HG03571 (cell line): Measurements from ENCODE around the gene HS3ST1.

ENCODE experiments used
- ATAC-seq: cut with Tn5 transposase; IDR thresholded peaks from one replicate; pipeline ENCODE4 v1.9.1; 2021; ENCODE audit not compliant: unreplicated experiment

HS3ST1 gene

DNA sequence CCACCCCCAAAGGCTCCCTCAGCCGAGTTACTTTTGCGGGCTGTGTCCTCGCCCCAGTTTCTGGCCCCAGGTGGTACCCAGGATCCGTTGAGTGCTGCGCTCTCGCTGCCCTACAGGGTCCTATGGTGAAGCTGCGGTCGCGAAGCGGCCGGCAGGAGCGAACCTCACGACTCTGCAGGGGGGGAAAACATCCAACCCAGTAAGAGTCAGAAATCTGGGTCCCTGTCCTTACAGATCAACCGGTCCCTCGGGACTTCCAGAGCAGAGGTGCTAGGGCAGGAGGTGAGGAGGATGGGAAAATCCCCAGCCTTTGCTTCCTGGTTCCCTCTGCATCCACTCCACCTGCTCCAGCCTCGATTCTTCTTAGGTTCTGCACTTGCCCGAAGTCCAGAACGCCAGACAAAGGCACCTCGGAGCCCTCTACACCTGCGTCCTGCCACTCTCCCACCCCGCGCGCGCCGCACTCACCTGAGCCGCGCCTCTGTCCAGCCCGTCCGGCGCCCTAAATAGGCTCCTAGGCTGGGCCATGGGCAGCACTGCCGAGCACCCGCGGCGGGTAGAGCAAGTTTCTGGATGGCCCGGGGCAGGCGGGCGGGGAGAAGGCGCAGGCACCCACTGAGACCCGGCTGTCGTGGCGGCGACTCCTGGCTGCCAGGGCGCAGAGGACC, at the start of gene HS3ST1:
Gene HS3ST1 (minus strand): TSS at position 664 of the 668 bp plus-strand sequence. CDS start 28,889 bp downstream, outside the sequence.
- ATAC-seq = peak; percentile 28

DNA sequence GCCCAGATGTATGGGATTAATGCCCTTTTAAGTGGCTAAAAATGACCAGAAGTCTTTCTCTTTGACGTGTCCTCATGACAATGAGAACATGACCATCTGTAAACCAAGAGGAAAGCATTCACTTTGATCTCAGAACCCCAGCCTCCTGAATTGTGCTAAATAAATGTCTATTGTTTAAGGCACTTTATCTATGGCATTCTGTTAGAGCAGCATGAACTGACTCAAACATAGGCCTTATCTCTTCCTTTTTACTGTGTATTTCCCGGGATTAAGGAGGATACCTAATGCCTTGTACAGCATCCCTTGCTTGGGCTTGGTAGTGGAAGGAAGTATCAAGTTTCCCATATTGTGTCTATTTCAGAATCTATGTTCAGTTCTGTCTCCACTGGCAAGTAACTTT, 47.2 kb upstream of the HS3ST1 start:
- ATAC-seq = no peak

DNA sequence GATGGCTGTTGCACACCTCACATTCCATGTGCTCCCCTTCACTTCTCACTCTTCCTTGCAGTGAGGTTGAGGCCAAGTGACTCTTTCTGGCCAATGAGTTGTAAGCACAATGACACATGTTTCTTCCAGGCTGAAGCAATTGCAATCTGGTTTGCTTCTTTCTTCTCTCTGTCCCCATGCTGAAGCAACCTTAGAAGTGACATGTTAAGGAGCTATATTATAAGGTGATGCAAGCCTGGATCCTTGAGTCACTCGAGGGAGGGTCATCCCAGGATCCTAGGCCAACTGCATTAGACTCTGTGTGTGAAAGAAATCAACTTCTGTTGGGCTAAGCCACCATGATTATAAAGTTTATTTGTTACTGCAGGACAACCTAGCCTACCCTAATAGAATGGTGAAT, 45.5 kb upstream of the HS3ST1 start:
- ATAC-seq = no peak

DNA sequence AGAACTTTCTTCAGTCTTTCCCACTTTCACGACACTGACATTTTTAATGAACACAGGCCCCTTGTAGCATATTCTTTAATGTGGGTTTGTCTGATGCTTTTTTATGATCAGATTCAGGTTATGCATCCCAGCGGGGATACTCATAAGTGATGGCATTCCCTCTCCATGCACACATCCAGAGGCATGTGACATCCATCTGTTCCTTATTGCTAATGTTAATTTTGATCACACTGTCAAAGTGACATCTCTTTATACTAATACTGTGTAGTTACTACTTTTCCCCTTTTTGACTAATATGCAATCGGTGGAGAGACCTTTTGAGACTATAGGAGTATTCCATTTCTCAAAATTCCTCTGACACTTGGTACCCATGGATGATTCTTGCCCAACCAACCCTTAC, 43.8 kb upstream of the HS3ST1 start:
- ATAC-seq = no peak

DNA sequence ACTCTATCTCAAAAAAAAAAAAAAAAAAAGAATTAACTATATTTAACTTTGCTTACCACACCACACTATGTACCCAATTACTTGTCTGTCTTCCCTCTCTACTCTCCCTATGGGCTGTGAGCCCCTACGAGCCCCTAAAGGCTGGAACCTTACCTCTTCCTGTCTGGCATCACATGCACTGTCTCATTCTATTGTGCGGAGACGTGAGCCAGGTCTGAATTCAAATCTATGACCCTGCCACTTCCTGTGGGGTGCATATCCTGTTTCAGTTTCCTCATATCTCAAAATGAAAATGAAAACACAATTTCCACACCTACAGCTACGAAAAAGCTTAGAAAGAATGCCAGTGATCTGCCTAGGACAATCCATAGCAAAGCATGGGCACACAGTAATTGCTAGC, 42.9 kb upstream of the HS3ST1 start:
- ATAC-seq = peak; percentile 82

DNA sequence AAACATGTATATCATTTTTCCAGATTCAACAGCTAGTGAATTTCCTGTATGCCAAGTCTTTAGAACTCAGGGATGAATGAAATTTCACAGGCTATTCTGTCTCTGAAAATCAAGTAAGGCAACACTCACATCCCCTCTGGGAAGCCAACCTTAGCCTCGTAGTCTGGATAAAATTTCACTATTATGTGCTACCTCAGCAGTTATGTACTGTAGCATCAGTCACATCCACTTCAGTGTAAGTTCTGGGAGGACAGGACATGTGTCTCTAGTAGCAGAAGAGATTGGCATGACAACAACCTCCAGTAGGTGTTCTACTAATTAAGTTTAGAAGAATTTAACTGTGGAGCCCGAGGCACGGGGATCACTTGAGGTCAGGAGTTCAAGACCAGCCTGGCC, 42.4 kb upstream of the HS3ST1 start:
- ATAC-seq = no peak

DNA sequence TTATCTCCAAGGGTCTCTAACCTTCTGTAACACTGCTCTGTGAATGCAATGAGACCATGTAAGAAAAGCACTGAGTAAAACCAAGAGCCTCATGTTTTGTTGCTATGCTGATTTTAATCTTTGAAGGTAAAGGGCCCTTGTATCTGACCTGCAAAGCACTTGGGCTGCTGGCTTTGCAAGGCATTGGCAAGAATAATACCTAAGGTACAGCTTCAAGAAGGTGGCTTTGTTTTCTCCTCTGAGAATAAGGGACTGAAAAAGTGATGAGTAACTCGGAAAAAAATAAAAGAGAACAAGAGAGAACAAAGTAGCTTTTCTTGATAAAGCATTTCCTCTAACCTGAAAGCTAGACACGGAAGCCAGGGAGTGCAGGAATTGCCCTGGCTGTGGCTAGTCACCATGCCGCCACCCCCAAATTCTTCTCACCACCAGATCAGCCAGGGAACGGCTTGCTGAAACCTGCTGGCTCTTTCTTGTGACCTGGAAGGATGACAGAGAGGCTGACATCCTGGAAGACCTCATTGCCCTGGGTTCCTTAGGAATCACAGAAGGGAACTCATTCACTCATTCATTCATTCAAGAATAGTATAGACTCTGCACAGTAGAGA, 41.8 kb upstream of the HS3ST1 start:
- peak; percentile 41 for ATAC-seq

DNA sequence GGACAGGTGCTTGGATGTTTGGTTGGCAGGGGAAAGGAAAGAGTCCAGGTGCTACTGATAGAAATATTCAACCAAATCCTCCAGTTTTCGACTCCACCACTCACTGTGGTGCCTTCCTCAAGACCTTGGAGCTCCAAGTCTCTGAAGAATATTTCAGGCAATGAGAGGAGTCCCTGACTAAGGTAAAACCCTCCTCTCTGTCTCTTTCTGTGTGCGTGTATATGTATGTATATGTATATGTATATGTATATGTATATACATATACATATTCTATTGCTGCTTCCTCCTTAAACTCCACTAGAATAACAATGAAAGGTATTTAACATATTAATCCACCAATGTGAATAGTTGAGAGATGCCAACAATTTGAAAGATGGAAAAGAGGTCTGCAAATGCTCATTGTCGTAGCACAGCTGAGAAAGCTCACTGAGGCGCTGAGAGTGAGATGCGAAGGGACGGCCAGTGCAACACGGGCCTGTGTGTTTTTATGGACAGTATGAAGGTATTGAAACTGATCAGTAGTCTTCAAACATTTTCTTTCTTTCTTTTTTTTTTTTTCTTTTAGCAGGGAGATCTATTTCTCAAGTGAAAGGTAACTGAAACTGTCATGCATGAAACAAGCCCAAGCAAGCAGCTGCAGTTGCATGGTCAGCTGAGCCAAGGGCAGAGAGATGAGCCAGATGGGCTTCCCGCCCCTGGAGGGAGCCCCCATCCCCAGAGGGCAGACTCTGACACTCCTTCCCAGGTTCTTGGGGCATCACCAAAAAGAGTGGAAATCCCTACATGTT, 41.1 kb upstream of the HS3ST1 start:
- peak; percentile 56 for ATAC-seq

DNA sequence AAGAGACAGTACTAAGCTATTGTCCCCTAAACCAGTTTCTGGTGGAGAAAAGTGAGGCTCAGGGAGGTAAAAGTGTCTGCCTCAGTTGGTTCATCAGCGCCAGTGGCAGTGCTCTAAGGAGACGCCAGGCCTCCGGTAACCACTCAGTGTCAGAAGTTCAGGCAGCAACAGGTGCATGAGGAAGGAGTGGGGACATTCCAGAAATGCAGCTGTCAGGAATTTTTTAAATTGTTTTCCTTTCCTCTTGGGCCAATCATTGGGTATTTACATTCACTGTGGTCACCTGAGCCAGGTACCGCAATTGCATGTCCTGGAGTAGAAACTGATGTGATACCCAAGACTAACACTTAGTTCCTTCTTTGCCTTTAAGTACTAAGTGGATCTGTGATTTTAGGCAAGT, 40.2 kb upstream of the HS3ST1 start:
- no peak for ATAC-seq

DNA sequence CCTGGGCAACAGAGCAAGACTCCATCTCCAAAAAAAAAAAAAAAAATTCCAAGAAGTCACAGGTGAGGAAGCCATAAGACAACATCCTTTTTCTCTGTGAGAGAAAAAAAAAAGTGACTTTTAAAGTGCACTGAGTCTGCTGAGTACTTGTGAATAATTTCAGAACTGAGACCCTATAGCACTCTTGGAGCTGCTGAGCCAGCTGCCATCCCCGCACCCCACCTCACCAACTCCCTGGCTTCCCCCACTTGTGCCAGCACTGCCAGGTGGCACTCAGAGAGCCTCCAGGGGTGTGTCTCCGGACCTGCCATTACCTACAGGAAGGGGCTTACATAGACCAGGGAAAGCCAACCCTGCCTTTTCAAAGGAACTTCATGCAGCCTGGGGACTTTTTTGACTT, 39.2 kb upstream of the HS3ST1 start:
- no peak for ATAC-seq

DNA sequence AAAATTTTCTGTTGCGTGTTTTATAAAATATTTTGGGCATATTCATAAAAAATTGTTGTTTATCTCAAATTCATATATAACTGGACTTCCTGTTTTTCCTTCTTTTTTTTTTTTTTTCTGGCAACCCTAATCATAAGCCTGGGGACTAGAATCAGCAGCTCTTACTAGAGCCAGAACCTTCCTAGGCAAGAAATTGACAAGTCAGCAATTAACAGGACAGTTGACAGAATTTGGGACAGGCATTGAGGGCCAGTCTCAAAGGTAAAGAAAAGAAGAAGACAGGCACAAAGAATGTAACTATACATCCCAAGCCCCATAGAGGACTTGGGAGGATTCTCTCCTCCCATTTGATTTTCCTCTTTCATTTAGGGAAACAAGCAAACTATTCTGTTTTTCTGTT, 35.0 kb upstream of the HS3ST1 start:
- no peak for ATAC-seq

DNA sequence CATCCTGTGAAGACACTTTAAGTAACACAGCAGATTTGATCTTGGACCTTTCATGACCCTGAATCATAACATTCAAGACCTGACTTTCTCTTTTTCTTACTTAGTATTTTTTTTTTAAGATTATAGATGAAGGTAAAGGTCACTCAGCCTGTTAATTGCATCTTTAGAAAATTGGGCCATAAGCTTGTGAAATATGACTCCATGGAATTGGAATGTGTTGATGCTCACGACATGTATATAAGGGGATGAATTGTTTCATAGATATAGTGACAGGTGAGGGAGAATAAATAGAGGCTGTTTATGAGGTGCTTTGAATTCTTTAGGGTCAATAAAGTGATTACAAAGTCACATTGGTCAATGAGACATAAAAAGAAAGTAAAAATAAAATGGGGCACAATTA, 27.7 kb upstream of the HS3ST1 start:
- ATAC-seq = no peak

DNA sequence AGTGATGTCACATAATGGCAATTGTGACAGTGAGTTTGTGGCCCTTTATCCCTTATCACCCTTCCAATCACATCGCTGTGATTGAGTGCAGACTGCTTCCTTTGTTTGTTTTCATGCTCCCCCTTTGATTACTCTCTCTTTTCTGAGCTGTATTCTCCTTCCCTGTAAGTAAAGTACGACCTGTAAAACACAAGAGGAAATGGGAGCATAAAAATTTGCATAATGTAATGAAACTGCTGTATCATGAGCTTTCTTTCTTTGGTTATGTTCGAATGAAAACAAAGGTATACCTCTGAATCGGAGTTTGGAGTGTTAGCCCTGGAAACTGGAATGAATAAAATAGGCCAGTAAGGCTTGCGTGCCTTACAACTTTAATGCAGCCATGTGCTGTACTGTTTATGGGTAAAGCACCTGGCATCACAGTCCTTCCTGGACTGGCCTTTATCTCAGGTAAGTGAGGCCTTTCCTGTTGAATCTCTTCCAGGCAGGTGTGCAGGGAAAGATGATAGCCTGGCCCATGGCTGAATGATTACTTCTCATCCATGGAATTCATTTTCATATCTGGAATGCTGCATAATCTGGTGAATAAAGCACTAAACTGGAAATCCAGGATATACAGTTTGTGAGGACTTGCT, 26.6 kb upstream of the HS3ST1 start:
- no peak for ATAC-seq

DNA sequence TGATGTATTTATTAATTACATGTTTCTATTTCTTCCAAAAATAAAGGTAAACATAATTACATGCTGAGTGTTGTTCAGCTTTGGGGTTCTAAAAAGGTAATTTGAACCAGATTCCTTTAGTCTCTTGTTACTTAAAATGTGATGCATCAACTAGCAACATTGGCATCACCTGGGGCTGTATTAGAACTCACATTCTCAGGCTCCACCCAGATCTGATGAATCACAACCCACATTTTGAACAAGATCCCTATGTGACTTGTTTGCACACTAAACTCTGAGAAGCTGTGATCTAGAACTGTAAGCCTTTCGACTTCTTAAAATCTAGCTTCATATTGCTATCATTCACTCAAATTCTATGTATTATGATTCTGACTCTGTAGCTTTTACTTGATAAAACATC, 23.0 kb upstream of the HS3ST1 start:
- ATAC-seq = no peak

DNA sequence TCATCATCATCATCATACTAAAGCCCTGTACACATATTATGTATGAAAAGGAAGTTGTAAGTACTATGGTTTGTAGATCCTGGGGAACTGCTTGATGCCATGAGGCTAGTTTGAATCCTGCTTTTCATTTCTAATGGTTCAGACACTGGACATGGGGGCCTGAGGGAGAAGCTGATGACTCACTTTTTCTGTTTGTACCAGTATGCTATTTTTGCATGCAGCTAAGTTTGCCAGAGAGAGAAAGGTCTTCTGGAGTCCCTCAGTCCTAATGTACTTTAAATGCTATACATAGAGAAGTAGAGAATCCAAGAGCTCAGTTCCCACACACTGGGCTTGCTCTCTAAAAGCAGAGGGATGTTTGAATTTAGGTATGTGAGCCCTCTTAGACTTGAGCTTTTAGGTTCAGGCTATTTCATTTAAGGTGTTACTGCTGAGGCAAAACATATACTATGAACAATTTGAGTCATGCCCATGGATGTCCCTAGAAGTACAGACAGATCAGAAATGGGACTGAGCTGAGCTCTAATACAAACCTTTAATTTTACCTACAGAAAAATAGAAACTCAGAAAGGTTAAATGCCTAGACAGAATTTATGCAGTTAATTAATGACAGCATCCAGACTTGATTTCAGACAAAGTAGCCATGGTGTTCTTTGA, 17.6 kb upstream of the HS3ST1 start:
- no peak for ATAC-seq

DNA sequence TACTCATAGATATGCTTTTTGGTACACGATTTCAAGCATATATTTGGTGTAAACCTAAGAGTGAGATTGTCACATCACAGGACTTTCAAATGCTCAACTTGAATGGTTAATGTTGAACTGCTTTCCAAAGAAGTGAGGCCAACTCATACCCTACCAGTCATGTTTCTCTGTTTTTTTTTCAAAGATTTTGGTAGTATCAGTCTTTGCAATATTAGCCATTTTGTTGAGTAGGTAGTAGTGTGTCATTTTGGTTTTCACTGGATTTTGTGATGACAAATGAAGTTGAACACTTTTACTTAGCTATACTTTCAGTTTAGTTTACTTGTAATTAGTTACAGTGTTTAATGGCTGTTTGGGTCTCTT, 12.5 kb upstream of the HS3ST1 start:
- no peak for ATAC-seq

DNA sequence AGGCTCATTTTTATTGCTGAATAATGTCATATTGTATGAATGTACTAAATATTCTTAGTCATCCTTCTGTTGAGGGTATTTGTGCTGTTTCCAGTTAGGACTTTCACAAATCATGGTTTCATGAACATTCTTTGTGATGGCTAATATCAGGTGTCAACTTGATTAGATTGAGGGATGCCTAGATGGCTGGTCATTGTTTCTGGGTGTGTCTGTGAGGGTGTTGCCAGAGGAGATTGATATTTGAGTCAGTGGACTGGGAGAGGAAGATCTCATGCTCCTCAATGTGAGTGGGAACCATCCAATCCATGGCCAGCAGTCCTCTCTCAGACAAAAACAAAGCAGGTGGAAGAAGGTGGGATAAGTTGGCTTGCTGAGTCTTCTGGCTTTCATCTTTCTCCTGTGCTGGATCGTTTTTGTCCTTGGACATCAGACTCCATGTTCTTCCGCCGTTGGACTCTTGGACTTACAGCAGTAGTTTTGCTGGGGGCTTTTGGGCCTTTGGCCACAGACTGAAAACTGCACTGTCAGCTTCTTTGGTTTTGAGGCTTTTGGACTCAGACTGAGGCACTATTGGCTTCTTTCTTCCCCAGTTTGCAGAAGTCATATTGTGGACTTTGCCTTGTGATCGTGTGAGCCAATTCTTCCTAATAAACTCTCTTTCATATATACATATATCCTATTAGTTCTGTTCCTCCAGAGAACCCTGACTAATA, 11.9 kb upstream of the HS3ST1 start:
- no peak for ATAC-seq

DNA sequence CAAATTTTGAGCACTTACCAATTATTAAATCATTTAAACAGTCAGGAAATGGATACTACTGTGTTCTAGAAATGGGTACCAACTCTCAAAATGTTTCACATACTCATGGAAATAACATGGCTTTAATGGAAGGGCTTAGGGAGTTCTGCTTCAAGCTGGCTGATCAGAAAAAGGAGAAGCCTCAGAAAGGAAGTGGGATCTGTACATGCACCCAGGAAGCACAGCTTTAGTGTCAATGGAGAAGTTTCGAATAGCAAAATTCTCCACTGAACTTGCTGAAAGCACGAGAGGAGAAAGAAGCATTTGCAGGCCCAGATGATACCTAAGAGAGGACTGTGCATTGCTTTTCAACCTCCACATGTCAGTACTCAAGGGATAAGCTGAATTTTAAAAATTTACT, 11.1 kb upstream of the HS3ST1 start:
- no peak for ATAC-seq

DNA sequence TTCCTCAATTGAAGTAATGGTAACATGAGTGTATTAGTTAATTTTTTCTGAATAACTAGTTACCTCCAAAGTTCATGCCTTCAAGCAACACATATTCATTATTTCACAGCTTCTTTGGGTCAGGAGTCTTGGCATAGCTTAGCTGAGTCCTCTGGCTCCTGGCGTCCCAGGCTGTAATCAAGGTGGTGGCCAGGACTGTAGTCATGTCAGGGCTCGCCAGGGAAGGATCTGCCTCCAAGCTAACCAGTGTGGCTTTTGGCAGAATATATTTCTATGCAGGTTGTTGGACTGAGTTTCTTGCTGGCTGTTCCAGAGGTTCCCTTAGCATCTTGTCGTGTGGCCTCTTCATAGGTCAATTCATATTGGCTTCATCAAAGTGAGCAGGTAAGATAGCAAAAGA, 10.0 kb upstream of the HS3ST1 start:
- ATAC-seq = no peak

DNA sequence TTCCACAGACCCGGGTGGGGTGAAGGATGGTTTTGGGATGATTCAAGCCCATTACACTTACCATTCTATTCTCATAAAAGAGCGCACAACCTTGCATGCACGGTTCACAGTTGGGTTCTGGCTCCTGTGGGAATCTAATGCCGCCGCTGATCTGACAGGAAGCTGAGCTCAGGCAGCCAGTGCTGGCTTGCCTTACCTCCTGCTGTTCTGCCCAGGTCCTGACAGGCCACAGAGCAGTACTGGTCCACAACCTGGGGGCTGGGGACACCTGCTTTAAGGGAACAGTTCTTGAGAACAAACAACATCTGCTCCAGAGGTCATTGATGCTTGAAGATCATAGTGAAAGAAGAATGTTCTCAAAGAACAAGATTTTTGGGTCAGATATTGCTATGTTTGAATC, 8.0 kb upstream of the HS3ST1 start:
- no peak for ATAC-seq

DNA sequence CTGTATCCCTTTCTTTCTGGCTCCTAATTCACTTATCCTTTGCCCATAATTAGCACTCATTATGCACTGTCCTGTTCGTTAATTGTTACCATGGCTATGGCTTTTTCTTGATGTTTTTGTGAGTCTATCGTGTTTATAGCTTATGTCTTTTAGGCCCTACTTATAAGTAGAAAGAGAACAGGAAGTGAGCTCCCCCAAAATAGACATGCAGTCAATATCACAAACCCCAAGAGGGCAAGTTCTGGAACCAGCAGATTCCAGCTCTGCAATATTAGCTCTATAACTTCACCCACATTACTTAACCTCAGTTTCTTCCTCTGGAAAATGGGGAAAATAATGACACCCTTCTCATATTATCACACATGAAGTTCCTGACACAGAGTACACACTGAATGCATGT, 7.4 kb upstream of the HS3ST1 start:
- ATAC-seq = no peak
